ENCODE results near the gene MAGEA8.

Gene MAGEA8

GRCh38 chrX:149846789-149847188, 34.2 kb upstream of the MAGEA8 start:
- no peak for TF ChIP-seq CTCF (IDR thresholded peaks at IDR 0.05; ENCODE audit: low read length, missing control alignments)
- no peak overlapping the region for H3K4me3 ChIP-seq (replicated peaks; ENCODE audit: low read depth, low read length)
- no peak for DNase-seq (ENCODE audit: low read depth)

- no peak for DNase-seq (ENCODE audit: low read depth)
- TF ChIP-seq CTCF (IDR thresholded peaks at IDR 0.05; ENCODE audit: low read length, missing control alignments) = no peak
Observed at GRCh38 chrX:149848855-149849254, 32.1 kb upstream of the MAGEA8 start.

GRCh38 chrX:149849787-149850186, 31.2 kb upstream of the MAGEA8 start:
- no peak overlapping the region for H3K4me3 ChIP-seq (replicated peaks; ENCODE audit: low read depth, low read length)
- no peak for TF ChIP-seq CTCF (IDR thresholded peaks at IDR 0.05; ENCODE audit: low read length, missing control alignments)
- DNase-seq (ENCODE audit: low read depth) = no peak

More at GRCh38 chrX:149848855-149849254, 32.1 kb upstream of the MAGEA8 start:
- H3K4me3 ChIP-seq (replicated peaks; ENCODE audit: low read depth, low read length) = no peak overlapping the region

GRCh38 chrX:149851864-149852263, 29.1 kb upstream of the MAGEA8 start:
- no peak for TF ChIP-seq CTCF (IDR thresholded peaks at IDR 0.05; ENCODE audit: low read length, missing control alignments)

GRCh38 chrX:149853925-149854324, 27.1 kb upstream of the MAGEA8 start:
- no peak overlapping the region for H3K4me3 ChIP-seq (replicated peaks; ENCODE audit: low read depth, low read length)
- no peak for DNase-seq (ENCODE audit: low read depth)
- no peak for TF ChIP-seq CTCF (IDR thresholded peaks at IDR 0.05; ENCODE audit: low read length, missing control alignments)

More at GRCh38 chrX:149851864-149852263, 29.1 kb upstream of the MAGEA8 start:
- DNase-seq (ENCODE audit: low read depth) = no peak
- no peak overlapping the region for H3K4me3 ChIP-seq (replicated peaks; ENCODE audit: low read depth, low read length)

- no peak for DNase-seq (ENCODE audit: low read depth)
- TF ChIP-seq CTCF (IDR thresholded peaks at IDR 0.05; ENCODE audit: low read length, missing control alignments) = no peak
- no peak overlapping the region for H3K4me3 ChIP-seq (replicated peaks; ENCODE audit: low read depth, low read length)
Observed at GRCh38 chrX:149858592-149858991, 22.4 kb upstream of the MAGEA8 start.

GRCh38 chrX:149860445-149860844, 20.5 kb upstream of the MAGEA8 start:
- no peak for DNase-seq (ENCODE audit: low read depth)
- no peak overlapping the region for H3K4me3 ChIP-seq (replicated peaks; ENCODE audit: low read depth, low read length)
- TF ChIP-seq CTCF (IDR thresholded peaks at IDR 0.05; ENCODE audit: low read length, missing control alignments) = no peak

All from fibroblast of pulmonary artery (primary cell).